H1 (cell line): ENCODE data around the gene RNF4. TPM values are rescaled to one million over a fixed set of nuclear protein-coding genes. Genes with fewer than 3 reads are reported as not detected.

Experiments
- CHD7 ChIP-seq: fragments of 300-600 bp; sonication (generic); IDR thresholded peaks from 2 replicates; pipeline ENCODE4 v1.7.1; 2012; ENCODE audit warnings: low read length, moderate library complexity, mild to moderate bottlenecking, inconsistent platforms; ENCODE audit not compliant: insufficient replicate concordance
- polyA plus RNA-seq, 7 experiments: library from polyadenylated mRNA; depleted of rRNA in 3 of 7; stranded (reverse) in 5 of 7; unstranded in 2 of 7; fragments of >200 nt in 5 of 7; fragments of 200-250 nt in 2 of 7; gene quantifications; 1 replicate in 5 of 7; 2 replicates in 1 of 7; 4 replicates in 1 of 7; pipeline versions ENCODE4 v1.2.1 to v1.2.3, GENCODE V29; 2011 to 2013; ENCODE audit warnings: missing spikeins in 2 of 7, mixed read lengths in 2 of 7
- total RNA-seq: library from RNA; stranded (reverse); fragmentation: NEBNext Ultra II Directional; extraction: Animal tissue kit (Norgen Biotek cat#: 25700); gene quantifications from 2 replicates; pipeline ENCODE4 v1.2.1, GENCODE V29; 2021

The RNF4 gene
- total and polyA plus RNA-seq, 2 of the 8 experiments (the other 6 are each of a cell fraction or from before 2014, with no cell fraction given): 68.2 to 78.9 TPM

GRCh38 chr4:2535376-2536192, 66.7 kb downstream of the RNF4 start (continued):
- TF ChIP-seq CHD7: no peak
